Adrenal gland (tissue), 5 donors: ENCODE results near the gene DNM1L.

ENCODE experiments used
- CTCF ChIP-seq, 6 experiments: fragments of 450-650 bp in 4 of 6; fragments of 200-600 bp in 2 of 6; sonication (generic) in 1 of 6; IDR thresholded peaks; 1 replicate in 5 of 6; 2 replicates in 1 of 6; pipeline versions ENCODE4 v1.5.1 to v1.8.0; 2016 to 2021; ENCODE audit warnings: antibody characterized with exemption in 6 of 6, mild to moderate bottlenecking in 2 of 6, moderate library complexity in 1 of 6
- POLR2A ChIP-seq, 2 donors: fragments of 450-650 bp; IDR thresholded peaks; one replicate each; pipeline ENCODE4 v1.6.1; 2017; ENCODE audit warnings: antibody characterized with exemption in 2 of 2, mild to moderate bottlenecking in 2 of 2, moderate library complexity in 1 of 2
- donor health status: DM: no; HTN: no; CAD: no.

- TF ChIP-seq CTCF (IDR thresholded peaks at IDR 0.05) (no peak), POLR2A (IDR thresholded peaks at IDR 0.05) (no peak)
These were observed 57.3 kb downstream of the DNM1L start for GRCh38 chr12:32736445-32736844.
